ENCODE results near the gene CHPF. TPM values are rescaled to one million over a fixed set of nuclear protein-coding genes. Genes with fewer than 3 reads are reported as not detected.

Gene CHPF
- total RNA-seq, 1 experiment from 2014 or later = 81.2 TPM

- H3K4me1 Mint-ChIP-seq (ENCODE audit: insufficient read depth, unreplicated experiment) = peaks cover 11% of the 10 kb centered on the region
- no peak overlapping the region for H3K27ac Mint-ChIP-seq (ENCODE audit: low read depth, unreplicated experiment)
- intact Hi-C loops (cut with micrococcal nuclease) = loop anchor here (1.0 kb wide), 1 partner anchor 20 kb away; no protein-coding TSS in a partner anchor
- BruUV-seq (replicated peaks) = no TSS peak
- DNase-seq (ENCODE audit: unreplicated experiment) = peak; percentile 60
- peaks cover 53% of the 10 kb centered on the region for H3K27me3 Mint-ChIP-seq (ENCODE audit: insufficient read depth, unreplicated experiment)
- H3K36me3 Mint-ChIP-seq (ENCODE audit: insufficient read depth, unreplicated experiment) = no peaks in the 10 kb centered on the region
- H3K9me3 Mint-ChIP-seq (ENCODE audit: unreplicated experiment) = no peaks in the 10 kb centered on the region
- POLR2A ChIA-PET = interaction anchor here (1.2 to 1.3 kb wide), 2 partner anchors 10 to 12 kb away, joined by 3 to 5 read pairs; no protein-coding TSS in a partner anchor
- TF ChIP-seq CTCF (IDR thresholded peaks at IDR 0.05; ENCODE audit: unreplicated experiment) = peak; percentile 61
- CTCF ChIA-PET = interaction anchor here (0.6 to 3.7 kb wide), 22 partner anchors 9 to 215 kb away, joined by 3 to 34 read pairs (median 4); partner anchors contain the start of gene GMPPA
- peak overlapping the region; percentile 38 for H3K4me3 Mint-ChIP-seq (ENCODE audit: unreplicated experiment)
These were observed 33.7 kb downstream of the CHPF start for GRCh38 chr2:219509780-219510511.

- CTCF ChIA-PET = interaction anchor here (0.6 to 3.7 kb wide), 20 partner anchors 8 to 214 kb away, joined by 3 to 34 read pairs (median 4); partner anchors contain the start of gene GMPPA
- POLR2A ChIA-PET = interaction anchor here (1.2 to 1.7 kb wide), 3 partner anchors 10 to 11 kb away, joined by 3 to 7 read pairs (median 5); partner anchors contain the start of gene GMPPA
- Mint-ChIP-seq H3K36me3 (ENCODE audit: insufficient read depth, unreplicated experiment) (no peaks in the 10 kb centered on the region), H3K9me3 (ENCODE audit: unreplicated experiment) (no peaks in the 10 kb centered on the region), H3K4me1 (ENCODE audit: insufficient read depth, unreplicated experiment) (peaks cover 11% of the 10 kb centered on the region), H3K27me3 (ENCODE audit: insufficient read depth, unreplicated experiment) (peaks cover 48% of the 10 kb centered on the region), H3K27ac (ENCODE audit: low read depth, unreplicated experiment) (no peak overlapping the region), H3K4me3 (ENCODE audit: unreplicated experiment) (no peak overlapping the region)
- no peak for DNase-seq (ENCODE audit: unreplicated experiment)
- no peak for TF ChIP-seq CTCF (IDR thresholded peaks at IDR 0.05; ENCODE audit: unreplicated experiment)
- intact Hi-C loops (cut with micrococcal nuclease) = loop anchor here (1.0 kb wide), 1 partner anchor 21 kb away; no protein-coding TSS in a partner anchor
- no TSS peak for BruUV-seq (replicated peaks)
These were observed 34.4 kb downstream of the CHPF start for GRCh38 chr2:219508971-219509779.

GRCh38 chr2:219508444-219508734, 35.2 kb downstream of the CHPF start:
- H3K36me3 Mint-ChIP-seq (ENCODE audit: insufficient read depth, unreplicated experiment) = no peaks in the 10 kb centered on the region
- peaks cover 40% of the 10 kb centered on the region for H3K27me3 Mint-ChIP-seq (ENCODE audit: insufficient read depth, unreplicated experiment)
- no peaks in the 10 kb centered on the region for H3K9me3 Mint-ChIP-seq (ENCODE audit: unreplicated experiment)
- DNase-seq (ENCODE audit: unreplicated experiment) = no peak
- intact Hi-C loops (cut with micrococcal nuclease) = no loop called here
- BruUV-seq (replicated peaks) = no TSS peak
- H3K4me3 Mint-ChIP-seq (ENCODE audit: unreplicated experiment) = no peak overlapping the region
- no peak for TF ChIP-seq CTCF (IDR thresholded peaks at IDR 0.05; ENCODE audit: unreplicated experiment)
- peaks cover 11% of the 10 kb centered on the region for H3K4me1 Mint-ChIP-seq (ENCODE audit: insufficient read depth, unreplicated experiment)
- POLR2A ChIA-PET = interaction anchor here (1.7 kb wide), 1 partner anchor 10 kb away, joined by 7 read pairs; the partner anchor contains the start of gene GMPPA
- CTCF ChIA-PET = interaction anchor here (0.6 to 3.7 kb wide), 6 partner anchors 13 to 105 kb away, joined by 3 to 34 read pairs (median 5); a partner anchor contains a TSS
- H3K27ac Mint-ChIP-seq (ENCODE audit: low read depth, unreplicated experiment) = no peak overlapping the region
